Loucy (cell line): Measurements from ENCODE around the gene SLC16A7.

ENCODE experiments used
- CTCF ChIP-seq: fragments of 200-600 bp; sonication (generic); conservative IDR thresholded peaks from 2 replicates; pipeline ENCODE4 v1.5.1; 2014; ENCODE audit warnings: mild to moderate bottlenecking, antibody characterized with exemption, low read length
- EZH2phosphoT487 ChIP-seq: fragments of 200-600 bp; IDR thresholded peaks from 2 replicates; pipeline ENCODE4 v1.6.1; 2018; ENCODE audit warnings: antibody characterized with exemption, mild to moderate bottlenecking, moderate library complexity, borderline replicate concordance

GRCh38 chr12:59768031-59768430 lies 172.2 kb downstream of the SLC16A7 start:
- TF ChIP-seq CTCF (no peak), EZH2phosphoT487 (no peak)
